GM10847 (cell line): ENCODE measurements around the gene MED13.

Source experiments
- POLR2A ChIP-seq: IDR thresholded peaks from 2 replicates; pipeline ENCODE4 v1.6.1; 2011; ENCODE audit not compliant: insufficient read length; ENCODE audit errors: extremely low read depth

The MED13 gene

DNA sequence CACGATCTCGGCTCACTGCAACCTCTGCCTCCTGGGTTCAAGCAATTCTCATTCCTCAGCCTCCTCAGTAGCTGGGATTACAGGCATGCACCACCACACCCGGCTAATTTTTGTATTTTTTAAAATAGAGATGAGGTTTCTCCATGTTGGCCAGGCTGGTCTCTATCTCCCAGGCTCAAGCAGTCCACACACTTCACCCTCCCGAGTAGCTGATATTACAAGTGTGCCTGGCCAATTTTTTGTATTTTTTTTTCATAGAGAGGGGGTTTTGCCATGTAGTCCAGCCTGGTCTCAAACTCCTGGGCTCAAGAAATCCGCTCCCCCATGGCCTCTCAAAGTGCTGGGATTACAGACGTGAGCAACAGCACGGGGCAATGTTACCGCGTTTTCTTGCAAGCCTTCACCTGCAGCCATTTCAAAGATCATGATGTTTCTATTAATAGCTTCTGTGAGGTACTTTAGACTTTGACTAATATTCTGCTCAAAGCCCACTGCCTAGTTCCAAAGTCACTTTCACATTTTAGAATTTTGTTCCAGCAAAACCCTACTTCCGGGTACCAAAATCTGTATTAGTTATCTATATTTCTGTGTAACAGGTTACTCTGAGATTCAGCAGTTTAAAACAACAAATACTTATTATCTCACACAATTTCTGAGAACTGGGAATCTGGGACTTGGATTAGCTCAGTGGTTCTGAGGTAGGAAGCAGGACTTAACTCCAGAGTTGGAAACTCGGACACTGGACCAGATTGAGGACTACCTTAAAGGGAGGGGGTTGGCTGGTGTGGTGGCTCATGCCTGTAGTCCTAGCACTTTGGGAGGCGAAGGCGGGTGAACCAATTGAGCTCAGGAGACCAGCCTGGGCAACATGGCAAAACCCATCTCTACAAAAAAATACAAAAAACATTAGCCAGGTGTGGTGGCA, 12.0 kb upstream of the MED13 start:
- no peak for TF ChIP-seq POLR2A

GRCh38 chr17:62075308-62075815, 10.3 kb upstream of the MED13 start:
- TF ChIP-seq POLR2A = no peak

- no peak for TF ChIP-seq POLR2A
Observed at GRCh38 chr17:62073993-62074392, 8.9 kb upstream of the MED13 start.

DNA sequence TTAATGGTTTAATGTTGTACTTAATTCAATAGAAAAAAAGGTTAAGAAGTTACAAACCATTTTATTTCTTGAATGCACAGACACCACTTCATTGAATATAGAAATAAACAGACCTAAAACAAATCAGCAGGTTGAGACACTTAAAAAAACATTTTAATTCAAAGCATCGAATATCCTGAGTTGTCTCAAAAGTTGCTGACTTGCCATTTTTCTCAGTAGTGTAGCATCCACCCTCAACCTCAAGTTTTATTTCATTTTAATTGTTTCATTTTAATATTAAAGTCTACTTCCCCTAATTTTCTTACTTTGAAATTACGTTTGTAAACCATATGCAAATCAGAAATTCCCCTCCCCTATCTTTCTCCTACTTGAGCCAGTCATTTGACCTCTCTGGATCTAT, 5.8 kb upstream of the MED13 start:
- TF ChIP-seq POLR2A = no peak

- no peak for TF ChIP-seq POLR2A
Observed at GRCh38 chr17:62067165-62068145, 2.4 kb upstream of the MED13 start.

- TF ChIP-seq POLR2A = peak; percentile 57
Observed at GRCh38 chr17:62065611-62066468, 762 bp upstream of the MED13 start.

- TF ChIP-seq POLR2A = no peak
Observed at GRCh38 chr17:62064029-62064790, 868 bp downstream of the MED13 start.

DNA sequence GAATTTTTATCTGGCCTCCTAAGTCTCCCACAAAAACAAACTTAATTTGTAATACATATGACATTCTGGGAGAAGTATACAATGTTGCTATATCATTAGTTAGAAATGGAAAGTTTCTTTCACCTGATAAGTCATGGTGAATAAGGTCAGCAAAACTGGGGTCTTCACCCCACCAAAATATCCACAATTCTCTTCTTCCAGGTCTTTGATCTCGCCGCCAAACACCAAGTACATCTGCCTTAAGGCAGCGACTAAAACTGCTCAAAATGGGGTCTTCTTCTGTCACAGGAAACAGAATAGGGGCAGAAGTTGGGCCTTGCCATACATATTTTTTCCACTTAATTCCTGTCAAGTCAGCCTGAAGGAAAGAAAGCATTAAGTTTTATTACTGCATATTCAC, 2.1 kb downstream of the MED13 start:
- TF ChIP-seq POLR2A = no peak

GRCh38 chr17:62062302-62062701, 2.8 kb downstream of the MED13 start:
- no peak for TF ChIP-seq POLR2A

DNA sequence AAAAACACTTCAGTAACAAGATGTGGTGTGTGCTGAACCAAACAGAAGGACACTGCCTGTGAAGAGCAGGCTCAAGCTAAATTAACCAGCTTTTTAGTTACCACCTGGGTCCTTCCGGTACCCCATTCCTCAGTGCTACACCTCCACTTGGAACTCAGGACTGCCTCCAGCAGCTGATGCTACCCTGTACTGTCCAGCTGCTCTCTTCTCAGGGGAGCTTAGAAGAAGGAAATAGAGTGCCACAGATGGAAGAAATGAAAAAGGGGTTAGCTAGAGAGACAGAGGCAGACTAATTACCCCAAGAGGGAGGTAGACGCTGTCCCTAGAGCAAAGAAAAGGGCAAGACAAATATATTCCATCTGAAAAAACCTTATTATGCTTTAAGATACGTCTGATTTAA, 5.7 kb downstream of the MED13 start:
- TF ChIP-seq POLR2A = no peak

GRCh38 chr17:62058611-62059010, 6.5 kb downstream of the MED13 start:
- TF ChIP-seq POLR2A = no peak

DNA sequence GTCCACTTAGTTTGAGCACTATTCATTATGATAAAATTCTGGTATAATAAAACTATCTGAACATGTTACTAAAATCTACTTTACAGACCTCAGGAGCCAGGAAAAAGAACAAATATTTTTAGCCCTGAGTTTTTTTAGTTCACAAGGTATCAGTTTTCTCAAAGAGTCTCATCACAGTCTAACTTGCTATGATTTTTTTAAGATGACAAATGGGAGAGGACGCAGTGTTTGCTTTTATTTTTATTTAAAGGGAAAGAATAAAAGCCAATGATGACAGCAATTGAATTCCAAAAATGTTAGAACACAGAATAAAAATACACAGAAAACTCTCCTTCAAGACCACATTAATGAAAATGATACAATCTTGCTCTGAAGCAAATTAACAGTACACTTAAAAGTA, 7.4 kb downstream of the MED13 start:
- no peak for TF ChIP-seq POLR2A

DNA sequence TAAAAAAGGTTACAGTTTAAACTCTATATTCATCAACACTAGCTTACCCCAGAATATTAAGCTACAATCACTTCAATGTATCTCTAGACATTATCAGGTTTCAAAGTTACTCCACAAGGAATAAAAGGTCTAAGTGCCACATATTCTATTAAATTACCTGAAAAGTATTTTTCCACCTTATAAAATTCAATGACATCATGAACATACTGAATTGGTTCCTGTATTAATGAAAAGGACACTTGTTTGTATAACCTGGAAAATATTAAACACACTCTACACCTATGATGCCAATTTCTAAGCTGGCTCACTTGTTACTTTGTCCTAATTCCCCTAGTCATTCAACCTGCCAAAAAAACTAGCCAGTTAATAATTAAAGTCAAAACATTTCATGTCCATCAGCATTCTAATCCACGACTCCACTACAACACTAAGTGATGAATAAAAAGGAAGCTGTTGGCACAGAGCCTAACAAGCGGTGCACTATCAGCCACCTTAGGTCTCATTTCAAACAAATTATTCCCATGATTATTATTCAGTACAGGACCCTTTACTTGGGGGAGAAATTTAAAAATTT, 12.2 kb downstream of the MED13 start:
- TF ChIP-seq POLR2A = no peak

GRCh38 chr17:62051053-62051452, 14.0 kb downstream of the MED13 start:
- no peak for TF ChIP-seq POLR2A
